ENCODE measurements around the gene AMOTL2. TPM values are rescaled to one million over a fixed set of nuclear protein-coding genes. Genes with fewer than 3 reads are reported as not detected.

The AMOTL2 gene
- total and polyA plus RNA-seq, 9 of the 15 experiments (the other 6 are each of a cell fraction or from before 2014, with no cell fraction given) = 0.12 to 0.31 TPM; not detected in 7

- TF ChIP-seq MGA (IDR thresholded peaks at IDR 0.05) = no peak
- no peak for TF ChIP-seq TARDBP (IDR thresholded peaks at IDR 0.05)
- TF ChIP-seq GATA2 (CRISPR knock-in tag; IDR thresholded peaks at IDR 0.05) = no peak
- no peak for TF ChIP-seq PKNOX1 (IDR thresholded peaks at IDR 0.05)
- no peak for TF ChIP-seq SP1 (CRISPR knock-in tag; IDR thresholded peaks at IDR 0.05)
These were observed 16.9 kb downstream of the AMOTL2 start (continued) for GRCh38 chr3:134357261-134357913.

Data from K562 (cell line).